ENCODE measurements around the gene MLLT10.
"Not testable (repeated sequence)": the region's sequence is repeated elsewhere in the genome, so short reads cannot be mapped to it uniquely, and the experiment has no call there.

The MLLT10 gene

DNA sequence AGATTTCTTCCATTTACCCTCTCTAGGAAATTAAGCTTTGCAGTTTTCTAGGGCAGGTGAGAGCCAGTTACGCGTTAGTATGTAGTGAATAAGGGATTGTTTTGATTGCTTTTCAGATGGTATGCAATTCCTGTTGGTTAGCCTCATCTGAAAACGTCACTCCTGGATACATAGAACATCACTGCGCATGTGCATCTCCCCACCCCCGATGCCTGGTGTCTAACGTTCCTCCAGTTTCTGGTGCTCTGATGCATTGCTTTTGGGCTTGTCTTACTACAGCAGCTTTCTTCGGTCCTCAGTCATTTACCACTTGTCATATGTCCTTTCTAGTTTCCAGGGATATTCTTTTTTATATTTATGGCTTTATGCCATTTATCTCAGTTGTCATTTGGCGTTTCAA is 22.5 kb downstream of the MLLT10 start:
- no peaks in the 10 kb centered on the region for H3K9me2 ChIP-seq (ENCODE audit: low read depth, low read length)
- no peak overlapping the region for H2AFZ ChIP-seq (ENCODE audit: low read length)
- no peaks in the 10 kb centered on the region for H3K9me3 ChIP-seq (ENCODE audit: low read length)
- no peak overlapping the region for H3K9ac ChIP-seq (ENCODE audit: low read length)
- H3K36me3 ChIP-seq (ENCODE audit: insufficient read depth, low read length): peaks cover 86% of the 10 kb centered on the region
- no peak overlapping the region for H3K4me3 ChIP-seq (ENCODE audit: low read depth, low read length, poor library complexity, severe bottlenecking)
- H3K4me1 ChIP-seq (ENCODE audit: insufficient read depth, low read length, severe bottlenecking): no peaks in the 10 kb centered on the region
- TF ChIP-seq, protein P1, sequence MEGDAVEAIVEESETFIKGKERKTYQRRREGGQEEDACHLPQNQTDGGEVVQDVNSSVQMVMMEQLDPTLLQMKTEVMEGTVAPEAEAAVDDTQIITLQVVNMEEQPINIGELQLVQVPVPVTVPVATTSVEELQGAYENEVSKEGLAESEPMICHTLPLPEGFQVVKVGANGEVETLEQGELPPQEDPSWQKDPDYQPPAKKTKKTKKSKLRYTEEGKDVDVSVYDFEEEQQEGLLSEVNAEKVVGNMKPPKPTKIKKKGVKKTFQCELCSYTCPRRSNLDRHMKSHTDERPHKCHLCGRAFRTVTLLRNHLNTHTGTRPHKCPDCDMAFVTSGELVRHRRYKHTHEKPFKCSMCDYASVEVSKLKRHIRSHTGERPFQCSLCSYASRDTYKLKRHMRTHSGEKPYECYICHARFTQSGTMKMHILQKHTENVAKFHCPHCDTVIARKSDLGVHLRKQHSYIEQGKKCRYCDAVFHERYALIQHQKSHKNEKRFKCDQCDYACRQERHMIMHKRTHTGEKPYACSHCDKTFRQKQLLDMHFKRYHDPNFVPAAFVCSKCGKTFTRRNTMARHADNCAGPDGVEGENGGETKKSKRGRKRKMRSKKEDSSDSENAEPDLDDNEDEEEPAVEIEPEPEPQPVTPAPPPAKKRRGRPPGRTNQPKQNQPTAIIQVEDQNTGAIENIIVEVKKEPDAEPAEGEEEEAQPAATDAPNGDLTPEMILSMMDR (IDR thresholded peaks at IDR 0.05; ENCODE audit: low read length): no peak
- TF ChIP-seq EZH2 (IDR thresholded peaks at IDR 0.05; ENCODE audit: borderline replicate concordance, low read length): no peak
- no peak overlapping the region for H3K27ac ChIP-seq (ENCODE audit: low read depth, low read length, poor library complexity, severe bottlenecking)
- H3F3A ChIP-seq (ENCODE audit: insufficient read depth, low read length): no peaks in the 10 kb centered on the region
- H4K20me1 ChIP-seq (ENCODE audit: insufficient read depth, low read length): no peaks in the 10 kb centered on the region
- H3K79me2 ChIP-seq (ENCODE audit: insufficient read depth, low read length): peaks cover 4% of the 10 kb centered on the region; the same call in 1 of the 2 replicates
- H3K27me3 ChIP-seq (ENCODE audit: insufficient read depth, low read length): no peaks in the 10 kb centered on the region
- no peak overlapping the region for H3K4me2 ChIP-seq (ENCODE audit: low read length)

DNA sequence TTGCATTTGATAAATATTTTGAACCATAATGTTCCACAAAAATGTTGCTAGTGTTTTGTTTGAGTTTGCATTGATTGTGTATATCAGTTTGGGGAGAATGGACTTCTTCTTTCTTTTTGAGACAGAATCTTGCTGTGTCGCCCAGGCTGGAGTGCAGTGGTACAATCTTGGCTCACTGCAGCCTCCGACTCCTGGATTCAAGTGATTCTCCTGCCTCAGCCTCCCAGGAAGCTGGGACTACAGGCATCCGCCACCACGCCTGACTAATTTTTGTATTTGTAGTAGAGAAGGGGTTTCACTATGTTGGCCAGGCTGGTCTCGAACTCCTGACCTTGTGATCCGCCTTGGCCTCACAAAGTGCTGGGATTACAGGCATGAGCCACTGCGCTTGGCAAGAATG is 25.0 kb downstream of the MLLT10 start:
- H3K9me2 ChIP-seq (ENCODE audit: low read depth, low read length); H3K4me2 ChIP-seq (ENCODE audit: low read length); H4K20me1 ChIP-seq (ENCODE audit: insufficient read depth, low read length); H3K4me3 ChIP-seq (ENCODE audit: low read depth, low read length, poor library complexity, severe bottlenecking); H3K9ac ChIP-seq (ENCODE audit: low read length); H3K9me3 ChIP-seq (ENCODE audit: low read length); H2AFZ ChIP-seq (ENCODE audit: low read length); H3K27me3 ChIP-seq (ENCODE audit: insufficient read depth, low read length); H3K27ac ChIP-seq (ENCODE audit: low read depth, low read length, poor library complexity, severe bottlenecking); H3F3A ChIP-seq (ENCODE audit: insufficient read depth, low read length); H3K4me1 ChIP-seq (ENCODE audit: insufficient read depth, low read length, severe bottlenecking): not testable (repeated sequence)
- peaks cover 11% of the 10 kb centered on the region for H3K79me2 ChIP-seq (ENCODE audit: insufficient read depth, low read length)
- peaks cover 66% of the 10 kb centered on the region for H3K36me3 ChIP-seq (ENCODE audit: insufficient read depth, low read length)

DNA sequence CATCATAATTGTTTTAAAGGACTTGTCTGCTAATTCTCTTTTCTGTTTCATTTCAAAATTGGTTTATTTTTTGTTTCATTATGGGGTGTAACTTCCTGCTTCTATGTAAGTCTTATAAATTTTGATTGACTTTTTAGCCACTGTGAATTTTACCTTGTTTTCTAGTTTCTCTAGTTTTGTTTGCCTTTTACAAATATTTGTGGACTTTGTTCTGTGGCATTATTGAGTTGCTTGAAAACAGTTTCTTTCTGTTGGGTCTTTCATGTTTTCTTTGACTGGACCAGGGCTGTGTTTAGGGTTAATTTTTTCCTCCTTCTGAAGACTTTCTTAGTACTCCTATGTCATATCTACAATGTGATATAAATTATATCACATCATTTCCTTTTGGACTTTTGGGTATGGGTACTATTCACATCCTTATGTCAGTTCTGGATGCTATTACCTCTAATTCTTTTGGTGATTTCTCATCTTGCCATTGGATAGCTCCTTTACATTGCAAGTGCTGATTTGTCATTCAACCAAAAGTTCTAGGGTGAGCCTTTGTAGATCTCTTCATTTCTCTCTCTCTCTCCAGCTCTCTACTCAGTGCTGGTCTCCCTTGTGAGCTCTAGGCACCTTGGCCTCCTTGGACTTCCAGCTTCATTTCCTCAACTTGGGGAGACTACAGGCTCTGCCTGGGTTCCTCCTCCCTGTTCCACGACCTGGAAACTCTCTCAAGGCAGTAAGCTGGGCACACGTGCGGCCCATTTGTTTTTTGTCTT is 36.9 kb downstream of the MLLT10 start:
- Histone ChIP-seq H3K4me1 (ENCODE audit: insufficient read depth, low read length, severe bottlenecking) (peaks cover 10% of the 10 kb centered on the region), H3K36me3 (ENCODE audit: insufficient read depth, low read length) (peaks cover 18% of the 10 kb centered on the region; the same call in 1 of the 2 replicates), H3K4me3 (ENCODE audit: low read depth, low read length, poor library complexity, severe bottlenecking) (no peak overlapping the region), H3K9me2 (ENCODE audit: low read depth, low read length) (no peaks in the 10 kb centered on the region), H3K79me2 (ENCODE audit: insufficient read depth, low read length) (peaks cover 73% of the 10 kb centered on the region), H3K4me2 (ENCODE audit: low read length) (no peak overlapping the region), H3F3A (ENCODE audit: insufficient read depth, low read length) (no peaks in the 10 kb centered on the region), H3K9me3 (ENCODE audit: low read length) (no peaks in the 10 kb centered on the region), H3K9ac (ENCODE audit: low read length) (no peak overlapping the region), H2AFZ (ENCODE audit: low read length) (no peak overlapping the region), H3K27ac (ENCODE audit: low read depth, low read length, poor library complexity, severe bottlenecking) (no peak overlapping the region), H4K20me1 (ENCODE audit: insufficient read depth, low read length) (0 out of 2 replicates have a peak, but pooled peaks cover 2% of the 10 kb centered on the region), H3K27me3 (ENCODE audit: insufficient read depth, low read length) (no peaks in the 10 kb centered on the region)
- TF ChIP-seq, protein P1 (IDR thresholded peaks at IDR 0.05; ENCODE audit: low read length): no peak
- TF ChIP-seq EZH2 (IDR thresholded peaks at IDR 0.05; ENCODE audit: borderline replicate concordance, low read length): no peak

DNA sequence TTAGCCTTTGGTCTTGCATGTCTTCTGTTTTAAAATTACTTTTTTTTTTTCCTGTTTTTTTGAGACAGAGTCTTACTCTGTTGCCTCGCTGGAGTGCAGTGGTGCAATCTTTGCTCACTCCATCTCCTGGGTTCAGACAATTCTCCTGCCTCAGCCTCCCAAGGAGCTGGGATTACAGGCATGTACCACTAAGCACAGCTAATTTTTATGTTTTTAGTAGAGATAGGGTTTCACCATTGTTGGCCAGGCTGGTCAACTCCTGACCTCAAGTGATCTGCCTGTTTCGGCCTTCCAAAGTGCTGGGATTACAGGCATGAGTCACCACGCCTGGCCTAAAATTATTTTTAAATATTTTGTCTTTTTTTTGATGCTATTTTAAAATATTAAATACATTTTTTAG is 38.5 kb downstream of the MLLT10 start:
- TF ChIP-seq EZH2 (IDR thresholded peaks at IDR 0.05; ENCODE audit: borderline replicate concordance, low read length): no peak
- TF ChIP-seq, protein P1 (IDR thresholded peaks at IDR 0.05; ENCODE audit: low read length): no peak
- Histone ChIP-seq H3K36me3 (ENCODE audit: insufficient read depth, low read length) (0 out of 2 replicates have a peak, but pooled peaks cover 17% of the 10 kb centered on the region), H3K27ac (ENCODE audit: low read depth, low read length, poor library complexity, severe bottlenecking) (no peak overlapping the region), H3K4me3 (ENCODE audit: low read depth, low read length, poor library complexity, severe bottlenecking) (no peak overlapping the region), H4K20me1 (ENCODE audit: insufficient read depth, low read length) (0 out of 2 replicates have a peak, but pooled peaks cover 2% of the 10 kb centered on the region), H3K9ac (ENCODE audit: low read length) (no peak overlapping the region), H3K27me3 (ENCODE audit: insufficient read depth, low read length) (no peaks in the 10 kb centered on the region), H3K4me1 (ENCODE audit: insufficient read depth, low read length, severe bottlenecking) (peaks cover 10% of the 10 kb centered on the region), H3K79me2 (ENCODE audit: insufficient read depth, low read length) (peaks cover 67% of the 10 kb centered on the region), H3K4me2 (ENCODE audit: low read length) (no peak overlapping the region), H3K9me3 (ENCODE audit: low read length) (no peaks in the 10 kb centered on the region), H3K9me2 (ENCODE audit: low read depth, low read length) (no peaks in the 10 kb centered on the region), H3F3A (ENCODE audit: insufficient read depth, low read length) (no peaks in the 10 kb centered on the region), H2AFZ (ENCODE audit: low read length) (no peak overlapping the region)

DNA sequence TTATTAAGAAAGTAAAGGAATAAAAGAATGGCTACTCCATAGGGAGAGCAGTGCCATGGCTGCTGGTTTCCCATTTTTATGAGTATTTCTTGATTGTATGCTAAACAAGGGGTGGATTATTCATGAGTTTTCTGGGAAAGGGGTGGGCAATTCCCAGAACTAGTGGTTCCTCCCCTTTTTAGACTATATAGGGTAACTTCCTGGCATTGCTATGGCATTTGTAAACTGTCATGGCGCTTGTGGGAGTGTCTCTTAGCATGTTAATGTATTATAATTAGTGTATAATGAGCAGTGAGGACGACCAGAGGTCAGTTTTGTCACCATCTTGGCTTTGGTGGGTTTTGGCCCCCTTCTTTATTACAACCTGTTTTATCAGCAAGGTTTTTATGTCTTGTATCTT is 40.5 kb downstream of the MLLT10 start:
- not testable (repeated sequence) for H4K20me1 ChIP-seq (ENCODE audit: insufficient read depth, low read length); H3K9ac ChIP-seq (ENCODE audit: low read length); H3K9me2 ChIP-seq (ENCODE audit: low read depth, low read length); H3K4me2 ChIP-seq (ENCODE audit: low read length); H2AFZ ChIP-seq (ENCODE audit: low read length); H3F3A ChIP-seq (ENCODE audit: insufficient read depth, low read length); H3K27me3 ChIP-seq (ENCODE audit: insufficient read depth, low read length); H3K27ac ChIP-seq (ENCODE audit: low read depth, low read length, poor library complexity, severe bottlenecking); H3K4me3 ChIP-seq (ENCODE audit: low read depth, low read length, poor library complexity, severe bottlenecking); H3K9me3 ChIP-seq (ENCODE audit: low read length)
- Histone ChIP-seq H3K4me1 (ENCODE audit: insufficient read depth, low read length, severe bottlenecking) (peaks cover 16% of the 10 kb centered on the region), H3K36me3 (ENCODE audit: insufficient read depth, low read length) (peaks cover 21% of the 10 kb centered on the region; the same call in 1 of the 2 replicates), H3K79me2 (ENCODE audit: insufficient read depth, low read length) (peaks cover 69% of the 10 kb centered on the region)
